ENCODE results near the gene UTF1.

DNA sequence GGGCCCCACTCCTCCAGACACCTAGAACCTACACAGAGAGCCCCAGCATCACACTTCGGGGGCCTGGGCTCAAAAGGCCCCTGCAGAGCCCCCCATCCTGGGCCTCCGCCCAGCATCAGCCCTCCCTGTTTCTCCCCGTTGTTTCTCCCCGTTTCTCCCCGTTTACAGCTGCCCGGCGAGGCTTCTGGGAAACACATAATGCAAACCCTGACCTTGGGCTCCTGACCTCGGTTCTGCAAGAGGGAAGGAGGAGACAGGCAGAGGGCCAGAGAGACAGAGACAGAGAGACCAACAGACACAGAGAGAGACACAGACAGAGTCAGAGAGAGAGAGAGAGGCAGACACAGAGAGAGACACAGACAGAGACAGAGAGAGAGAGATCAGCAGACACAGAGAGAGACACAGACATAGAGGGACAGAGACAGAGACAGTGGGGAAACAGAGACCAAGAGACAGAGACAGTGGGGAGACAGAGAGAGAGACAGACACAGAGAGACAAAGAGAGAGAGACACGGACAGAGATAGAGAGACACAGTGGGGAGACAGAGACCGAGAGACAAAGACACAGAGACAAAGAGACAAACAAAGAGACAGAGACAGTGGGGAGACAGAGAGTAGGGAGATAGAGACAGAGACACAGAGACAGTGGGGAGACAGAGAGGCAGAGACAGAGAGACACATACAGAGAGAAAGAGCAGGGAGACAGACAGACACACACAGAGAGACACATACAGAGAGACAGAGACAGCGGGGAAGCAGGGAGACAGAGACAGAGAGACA is 20.1 kb downstream of the UTF1 start:
- TF ChIP-seq CTCF (conservative IDR thresholded peaks at IDR 0.05; ENCODE audit: low read depth in 2 of 2) (no peak), EZH2 (IDR thresholded peaks at IDR 0.05; ENCODE audit: low read depth, unreplicated experiment) (no peak), JUNB (IDR thresholded peaks at IDR 0.05; ENCODE audit: unreplicated experiment) (no peak), EZH2phosphoT487 (IDR thresholded peaks at IDR 0.05; ENCODE audit: unreplicated experiment) (no peak), POLR2AphosphoS5 (IDR thresholded peaks at IDR 0.05; ENCODE audit: low read depth) (no peak), CREB1 (CRISPR knock-in tag; IDR thresholded peaks at IDR 0.05; ENCODE audit: low read depth) (no peak), ETS1 (IDR thresholded peaks at IDR 0.05) (no peak), STAT1 (IDR thresholded peaks at IDR 0.05; ENCODE audit: unreplicated experiment) (no peak)

Measured in GM23338 (cell line).